ENCODE results near the gene C16orf54.

GRCh38 chr16:29760567-29761279 lies 14.9 kb upstream of the C16orf54 start:
- TF ChIP-seq, protein P1, sequence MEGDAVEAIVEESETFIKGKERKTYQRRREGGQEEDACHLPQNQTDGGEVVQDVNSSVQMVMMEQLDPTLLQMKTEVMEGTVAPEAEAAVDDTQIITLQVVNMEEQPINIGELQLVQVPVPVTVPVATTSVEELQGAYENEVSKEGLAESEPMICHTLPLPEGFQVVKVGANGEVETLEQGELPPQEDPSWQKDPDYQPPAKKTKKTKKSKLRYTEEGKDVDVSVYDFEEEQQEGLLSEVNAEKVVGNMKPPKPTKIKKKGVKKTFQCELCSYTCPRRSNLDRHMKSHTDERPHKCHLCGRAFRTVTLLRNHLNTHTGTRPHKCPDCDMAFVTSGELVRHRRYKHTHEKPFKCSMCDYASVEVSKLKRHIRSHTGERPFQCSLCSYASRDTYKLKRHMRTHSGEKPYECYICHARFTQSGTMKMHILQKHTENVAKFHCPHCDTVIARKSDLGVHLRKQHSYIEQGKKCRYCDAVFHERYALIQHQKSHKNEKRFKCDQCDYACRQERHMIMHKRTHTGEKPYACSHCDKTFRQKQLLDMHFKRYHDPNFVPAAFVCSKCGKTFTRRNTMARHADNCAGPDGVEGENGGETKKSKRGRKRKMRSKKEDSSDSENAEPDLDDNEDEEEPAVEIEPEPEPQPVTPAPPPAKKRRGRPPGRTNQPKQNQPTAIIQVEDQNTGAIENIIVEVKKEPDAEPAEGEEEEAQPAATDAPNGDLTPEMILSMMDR (IDR thresholded peaks at IDR 0.05) = no peak
- no peak for TF ChIP-seq POLR2A (IDR thresholded peaks at IDR 0.05)

Measured in body of pancreas (tissue), 4 donors.